OCI-M1 (cell line): ENCODE data around the gene C6orf62.
A peak's percentile ranks its signal among the peaks of the same experiment; 100 is the strongest.
"Not testable (repeated sequence)": the region's sequence is repeated elsewhere in the genome, so short reads cannot be mapped to it uniquely, and the experiment has no call there.

Experiments used
- DNase-seq: peaks from one replicate; lab custom pipeline; 2025; lab: John Stamatoyannopoulos, UW

Gene C6orf62

GRCh38 chr6:24699521-24700359, 19.2 kb downstream of the C6orf62 start:
- DNase-seq = no peak

- DNase-seq = no peak
Measured at GRCh38 chr6:24696097-24696496, 22.9 kb downstream of the C6orf62 start.

- peak; percentile 81 for DNase-seq
Measured at GRCh38 chr6:24695635-24696034, 23.3 kb downstream of the C6orf62 start.

GRCh38 chr6:24694198-24694597, 24.8 kb downstream of the C6orf62 start:
- no peak for DNase-seq

GRCh38 chr6:24692848-24693592, 25.9 kb downstream of the C6orf62 start:
- DNase-seq = no peak

GRCh38 chr6:24692415-24692814, 26.5 kb downstream of the C6orf62 start:
- DNase-seq = no peak

GRCh38 chr6:24692003-24692402, 27.0 kb downstream of the C6orf62 start:
- no peak for DNase-seq

GRCh38 chr6:24691550-24691949, 27.4 kb downstream of the C6orf62 start:
- DNase-seq = no peak

GRCh38 chr6:24690593-24690992, 28.4 kb downstream of the C6orf62 start:
- no peak for DNase-seq

- DNase-seq = no peak
Measured at GRCh38 chr6:24689964-24690363, 29.0 kb downstream of the C6orf62 start.

- no peak for DNase-seq
Measured at GRCh38 chr6:24686946-24687345, 32.0 kb downstream of the C6orf62 start.

- DNase-seq = no peak
Measured at GRCh38 chr6:24686408-24686807, 32.5 kb downstream of the C6orf62 start.

- no peak for DNase-seq
Measured at GRCh38 chr6:24683297-24684296, 35.4 kb downstream of the C6orf62 start.

- no peak for DNase-seq
Measured at GRCh38 chr6:24680582-24680981, 38.4 kb downstream of the C6orf62 start.

GRCh38 chr6:24678792-24679352, 40.1 kb downstream of the C6orf62 start:
- not testable (repeated sequence) for DNase-seq

- peak; percentile 52 for DNase-seq
Measured at GRCh38 chr6:24673625-24674024, 45.3 kb downstream of the C6orf62 start.

GRCh38 chr6:24672620-24673182, 46.3 kb downstream of the C6orf62 start:
- no peak for DNase-seq

- DNase-seq = not testable (repeated sequence)
Measured at GRCh38 chr6:24671077-24671476, 47.9 kb downstream of the C6orf62 start.

GRCh38 chr6:24670492-24670891, 48.5 kb downstream of the C6orf62 start:
- DNase-seq = peak; percentile 42

GRCh38 chr6:24668997-24669361, 50.0 kb downstream of the C6orf62 start:
- no peak for DNase-seq
